Stimulated activated naive CD8-positive, alpha-beta T cell treated with anti-CD3 and anti-CD28 coated beads, Interleukin-15, Interleukin-2, amounts not matched to agents 100 ng/mL and 50 ng/mL, for 24 hours (primary cell): ENCODE data around the gene PPP1R36.
A peak's percentile ranks its signal among the peaks of the same experiment; 100 is the strongest.
"Not testable (repeated sequence)": the region's sequence is repeated elsewhere in the genome, so short reads cannot be mapped to it uniquely, and the experiment has no call there.

ENCODE experiments used
- H3K27ac Mint-ChIP-seq: one replicate; pipeline ENCODE4 v1.8.0; 2021; ENCODE audit warnings: mild to moderate bottlenecking, mixed read lengths
- H3K27me3 Mint-ChIP-seq: one replicate; pipeline ENCODE4 v1.8.0; 2021; ENCODE audit warnings: mixed read lengths
- H3K36me3 Mint-ChIP-seq: one replicate; pipeline ENCODE4 v1.8.0; 2021; ENCODE audit warnings: low read depth, mixed read lengths
- H3K4me1 Mint-ChIP-seq: one replicate; pipeline ENCODE4 v1.8.0; 2021; ENCODE audit warnings: low read depth, mixed read lengths
- H3K4me3 Mint-ChIP-seq: one replicate; pipeline ENCODE4 v1.8.0; 2021; ENCODE audit warnings: mild to moderate bottlenecking, mixed read lengths
- H3K9me3 Mint-ChIP-seq: one replicate; pipeline ENCODE4 v1.8.0; 2021; ENCODE audit warnings: mixed read lengths

The PPP1R36 gene

GRCh38 chr14:64541261-64541971 is 8.3 kb upstream of the PPP1R36 start:
- Mint-ChIP-seq H3K27me3 (peaks cover 42% of the 10 kb centered on the region), H3K36me3 (no peaks in the 10 kb centered on the region), H3K9me3 (no peaks in the 10 kb centered on the region), H3K4me3 (peak overlapping the region; percentile 85), H3K27ac (no peak overlapping the region), H3K4me1 (peaks cover 38% of the 10 kb centered on the region)

DNA sequence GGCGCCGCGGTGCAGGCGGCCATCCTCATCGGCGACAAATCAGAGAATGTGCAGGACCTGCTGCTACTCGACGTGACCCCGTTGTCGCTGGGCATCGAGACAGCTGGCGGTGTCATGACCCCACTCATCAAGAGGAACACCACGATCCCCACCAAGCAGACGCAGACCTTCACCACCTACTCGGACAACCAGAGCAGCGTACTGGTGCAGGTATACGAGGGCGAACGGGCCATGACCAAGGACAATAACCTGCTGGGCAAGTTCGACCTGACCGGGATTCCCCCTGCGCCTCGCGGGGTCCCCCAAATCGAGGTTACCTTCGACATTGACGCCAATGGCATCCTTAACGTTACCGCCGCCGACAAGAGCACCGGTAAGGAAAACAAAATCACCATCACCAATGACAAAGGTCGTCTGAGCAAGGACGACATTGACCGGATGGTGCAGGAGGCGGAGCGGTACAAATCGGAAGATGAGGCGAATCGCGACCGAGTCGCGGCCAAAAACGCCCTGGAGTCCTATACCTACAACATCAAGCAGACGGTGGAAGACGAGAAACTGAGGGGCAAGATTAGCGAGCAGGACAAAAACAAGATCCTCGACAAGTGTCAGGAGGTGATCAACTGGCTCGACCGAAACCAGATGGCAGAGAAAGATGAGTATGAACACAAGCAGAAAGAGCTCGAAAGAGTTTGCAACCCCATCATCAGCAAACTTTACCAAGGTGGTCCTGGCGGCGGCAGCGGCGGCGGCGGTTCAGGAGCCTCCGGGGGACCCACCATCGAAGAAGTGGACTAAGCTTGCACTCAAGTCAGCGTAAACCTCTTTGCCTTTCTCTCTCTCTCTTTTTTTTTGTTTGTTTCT is 7.6 kb upstream of the PPP1R36 start:
- peaks cover 42% of the 10 kb centered on the region for H3K27me3 Mint-ChIP-seq
- peaks cover 38% of the 10 kb centered on the region for H3K4me1 Mint-ChIP-seq
- H3K4me3 Mint-ChIP-seq, result peak overlapping the region; percentile 85
- no peaks in the 10 kb centered on the region for H3K9me3 Mint-ChIP-seq
- no peak overlapping the region for H3K27ac Mint-ChIP-seq
- no peaks in the 10 kb centered on the region for H3K36me3 Mint-ChIP-seq

DNA sequence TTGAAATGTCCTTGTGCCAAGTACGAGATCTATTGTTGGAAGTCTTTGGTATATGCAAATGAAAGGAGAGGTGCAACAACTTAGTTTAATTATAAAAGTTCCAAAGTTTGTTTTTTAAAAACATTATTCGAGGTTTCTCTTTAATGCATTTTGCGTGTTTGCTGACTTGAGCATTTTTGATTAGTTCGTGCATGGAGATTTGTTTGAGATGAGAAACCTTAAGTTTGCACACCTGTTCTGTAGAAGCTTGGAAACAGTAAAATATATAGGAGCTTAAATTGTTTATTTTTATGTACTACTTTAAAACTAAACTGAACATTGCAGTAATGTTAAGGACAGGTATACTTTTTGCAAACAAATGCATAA is 6.9 kb upstream of the PPP1R36 start:
- Mint-ChIP-seq H3K36me3 (no peaks in the 10 kb centered on the region), H3K27me3 (peaks cover 42% of the 10 kb centered on the region), H3K4me3 (peak overlapping the region; percentile 85), H3K27ac (no peak overlapping the region), H3K9me3 (no peaks in the 10 kb centered on the region), H3K4me1 (peaks cover 38% of the 10 kb centered on the region)

DNA sequence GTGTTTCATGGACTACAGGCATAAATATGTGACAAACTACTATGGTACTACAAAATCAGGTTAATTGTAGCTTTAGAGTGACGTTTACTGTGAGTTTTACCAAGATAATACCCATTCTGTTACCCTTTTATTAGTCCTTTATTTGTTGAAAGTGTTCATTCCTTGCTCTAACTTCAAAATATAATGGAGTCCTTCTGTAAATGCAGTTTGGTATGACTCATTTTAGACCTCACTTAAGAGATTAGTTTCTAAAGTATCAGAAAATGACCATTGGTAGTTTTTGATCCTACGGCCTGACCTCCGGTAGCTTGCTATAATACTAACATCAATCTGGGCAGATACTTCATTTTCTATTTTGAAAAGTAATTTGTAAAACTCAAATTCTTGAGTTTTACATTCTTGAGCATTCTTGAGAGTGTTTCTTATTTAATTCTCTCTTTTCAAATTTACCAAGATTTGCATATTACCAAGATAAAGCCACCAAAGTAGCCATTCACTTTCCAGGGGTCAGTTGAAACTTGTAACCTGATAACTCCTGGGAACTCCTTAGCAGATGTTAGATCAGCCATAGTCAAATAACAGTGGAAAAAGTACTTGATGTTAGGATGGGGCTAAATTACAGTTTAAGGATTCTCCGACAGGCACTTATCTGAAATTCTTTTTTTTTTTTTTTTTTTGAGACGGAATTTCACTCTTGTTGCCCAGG is 5.0 kb upstream of the PPP1R36 start:
- H3K4me1 Mint-ChIP-seq, result peaks cover 37% of the 10 kb centered on the region
- no peaks in the 10 kb centered on the region for H3K9me3 Mint-ChIP-seq
- H3K4me3 Mint-ChIP-seq, result no peak overlapping the region
- H3K27me3 Mint-ChIP-seq, result peaks cover 48% of the 10 kb centered on the region
- no peak overlapping the region for H3K27ac Mint-ChIP-seq
- no peaks in the 10 kb centered on the region for H3K36me3 Mint-ChIP-seq

- H3K9me3 Mint-ChIP-seq, result no peaks in the 10 kb centered on the region
- peaks cover 32% of the 10 kb centered on the region for H3K27me3 Mint-ChIP-seq
- H3K4me1 Mint-ChIP-seq, result peaks cover 13% of the 10 kb centered on the region
- H3K4me3 Mint-ChIP-seq, result peak overlapping the region; percentile 5
- H3K36me3 Mint-ChIP-seq, result no peaks in the 10 kb centered on the region
- H3K27ac Mint-ChIP-seq, result no peak overlapping the region
Measured at GRCh38 chr14:64549016-64549415, 745 bp upstream of the PPP1R36 start.

GRCh38 chr14:64550621-64551333 is 1.0 kb downstream of the PPP1R36 start:
- no peaks in the 10 kb centered on the region for H3K9me3 Mint-ChIP-seq
- no peak overlapping the region for H3K27ac Mint-ChIP-seq
- H3K36me3 Mint-ChIP-seq, result no peaks in the 10 kb centered on the region
- peaks cover 29% of the 10 kb centered on the region for H3K27me3 Mint-ChIP-seq
- peak overlapping the region; percentile 51 for H3K4me3 Mint-ChIP-seq
- peaks cover 13% of the 10 kb centered on the region for H3K4me1 Mint-ChIP-seq

GRCh38 chr14:64554556-64554955 is 4.8 kb downstream of the PPP1R36 start:
- H3K27me3 Mint-ChIP-seq, result peaks cover 19% of the 10 kb centered on the region
- H3K4me1 Mint-ChIP-seq, result peaks cover 7% of the 10 kb centered on the region
- H3K9me3 Mint-ChIP-seq, result no peaks in the 10 kb centered on the region
- H3K36me3 Mint-ChIP-seq, result no peaks in the 10 kb centered on the region
- H3K27ac Mint-ChIP-seq, result no peak overlapping the region
- no peak overlapping the region for H3K4me3 Mint-ChIP-seq

DNA sequence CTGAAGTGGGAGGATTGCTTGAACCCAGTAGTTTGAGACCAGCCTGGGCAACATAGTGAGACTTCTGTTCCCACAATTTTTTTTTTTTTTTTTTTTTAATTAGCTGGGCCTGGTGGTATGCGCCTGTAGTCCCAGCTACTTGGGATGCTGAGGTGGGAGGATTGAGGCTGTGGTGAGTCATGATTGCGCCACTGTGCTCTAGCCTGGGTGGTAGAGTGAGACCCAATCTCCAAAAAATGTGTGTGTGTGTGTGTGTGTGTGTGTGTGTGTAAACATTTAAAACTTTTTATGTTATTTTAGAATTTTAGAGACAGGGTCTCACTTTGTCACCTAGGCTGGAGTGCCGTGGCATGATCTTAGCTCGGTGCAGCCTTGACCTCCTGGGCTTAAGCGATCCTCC is 6.8 kb downstream of the PPP1R36 start:
- no peak overlapping the region for H3K27ac Mint-ChIP-seq
- no peak overlapping the region for H3K4me3 Mint-ChIP-seq
- no peaks in the 10 kb centered on the region for H3K36me3 Mint-ChIP-seq
- H3K27me3 Mint-ChIP-seq, result peaks cover 4% of the 10 kb centered on the region
- no peaks in the 10 kb centered on the region for H3K9me3 Mint-ChIP-seq
- H3K4me1 Mint-ChIP-seq, result no peaks in the 10 kb centered on the region

DNA sequence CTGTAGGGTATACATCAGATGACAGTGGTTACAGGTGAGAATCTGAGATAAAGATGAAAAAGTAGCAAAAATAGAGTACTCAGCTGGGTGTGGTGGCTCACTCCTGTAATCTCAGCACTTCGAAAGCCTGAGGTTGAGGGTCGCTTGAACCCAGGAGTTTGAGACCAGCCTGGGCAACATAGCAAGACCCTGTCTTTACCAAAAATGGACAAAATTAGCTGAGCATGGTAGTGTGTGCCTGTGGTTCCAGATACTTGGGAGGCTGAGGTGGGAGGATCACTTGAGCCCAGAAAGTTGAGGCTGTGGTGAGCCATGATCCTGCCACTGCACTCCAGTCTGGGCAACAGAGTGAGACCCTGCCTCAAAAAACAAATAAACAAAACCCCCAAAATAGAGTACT is 8.5 kb downstream of the PPP1R36 start:
- H3K36me3 Mint-ChIP-seq, H3K27ac Mint-ChIP-seq, H3K27me3 Mint-ChIP-seq, H3K4me3 Mint-ChIP-seq, H3K9me3 Mint-ChIP-seq, H3K4me1 Mint-ChIP-seq: not testable (repeated sequence)

DNA sequence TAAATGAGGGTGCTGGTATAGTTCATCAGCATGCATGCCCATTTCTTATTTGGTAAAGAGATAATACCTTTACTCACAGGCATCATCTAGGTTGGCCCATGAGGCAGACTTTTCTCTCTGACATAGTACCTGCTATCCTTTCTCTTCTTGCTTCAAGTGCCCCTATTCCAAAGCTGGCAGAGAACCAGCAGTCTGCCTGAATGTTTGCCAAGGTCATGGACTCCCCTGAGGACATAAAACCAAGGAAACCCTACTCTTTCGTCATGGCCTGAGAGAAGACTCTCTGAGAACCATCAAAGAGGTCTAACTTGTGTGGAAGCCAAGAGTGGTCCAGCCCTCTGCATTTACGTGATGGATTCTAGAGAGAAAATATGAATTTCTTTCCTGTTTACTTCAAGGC is 11.9 kb downstream of the PPP1R36 start:
- H3K27me3 Mint-ChIP-seq, result peaks cover 5% of the 10 kb centered on the region

GRCh38 chr14:64562436-64562835 is 12.7 kb downstream of the PPP1R36 start:
- Mint-ChIP-seq H3K9me3 (no peaks in the 10 kb centered on the region), H3K27me3 (peaks cover 5% of the 10 kb centered on the region), H3K4me1 (no peaks in the 10 kb centered on the region), H3K36me3 (no peaks in the 10 kb centered on the region), H3K4me3 (no peak overlapping the region), H3K27ac (no peak overlapping the region)

More for the DNA sequence above, 11.9 kb downstream of the PPP1R36 start:
- no peak overlapping the region for H3K27ac Mint-ChIP-seq
- no peaks in the 10 kb centered on the region for H3K4me1 Mint-ChIP-seq
- H3K9me3 Mint-ChIP-seq, result no peaks in the 10 kb centered on the region
- H3K36me3 Mint-ChIP-seq, result no peaks in the 10 kb centered on the region
- no peak overlapping the region for H3K4me3 Mint-ChIP-seq

- no peak overlapping the region for H3K4me3 Mint-ChIP-seq
- H3K27me3 Mint-ChIP-seq, result peaks cover 5% of the 10 kb centered on the region
- H3K36me3 Mint-ChIP-seq, result no peaks in the 10 kb centered on the region
- H3K4me1 Mint-ChIP-seq, result no peaks in the 10 kb centered on the region
- H3K27ac Mint-ChIP-seq, result no peak overlapping the region
- no peaks in the 10 kb centered on the region for H3K9me3 Mint-ChIP-seq
Measured at GRCh38 chr14:64563696-64564095, 13.9 kb downstream of the PPP1R36 start.

GRCh38 chr14:64566651-64567122 is 16.9 kb downstream of the PPP1R36 start:
- Mint-ChIP-seq H3K27ac (no peak overlapping the region), H3K9me3 (no peaks in the 10 kb centered on the region), H3K27me3 (peaks cover 5% of the 10 kb centered on the region), H3K36me3 (no peaks in the 10 kb centered on the region), H3K4me3 (no peak overlapping the region), H3K4me1 (no peaks in the 10 kb centered on the region)

DNA sequence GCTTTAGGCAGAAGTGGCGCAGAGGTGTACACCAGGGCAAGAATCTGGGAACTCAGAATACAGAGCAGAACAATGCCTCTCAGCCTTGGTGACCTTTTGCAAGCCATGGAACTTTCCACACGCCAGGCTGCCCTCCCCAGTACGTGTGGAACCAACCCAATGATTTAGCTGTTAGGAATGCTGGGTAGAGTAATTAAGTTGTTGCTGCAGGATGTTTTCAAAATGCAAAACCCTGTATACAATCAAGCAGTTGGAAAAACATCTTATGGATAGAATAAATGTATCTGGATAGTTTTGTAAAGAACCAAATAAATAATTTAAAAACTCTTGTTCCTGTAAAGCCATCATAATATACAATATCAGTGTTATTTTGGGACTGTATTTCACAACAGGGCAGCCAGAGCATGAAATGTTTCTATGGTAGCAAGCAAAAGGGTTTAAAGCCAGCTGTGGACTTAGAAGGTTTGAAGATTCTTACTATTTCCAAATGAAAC is 19.4 kb downstream of the PPP1R36 start:
- Mint-ChIP-seq H3K4me3 (no peak overlapping the region), H3K9me3 (no peaks in the 10 kb centered on the region), H3K4me1 (no peaks in the 10 kb centered on the region), H3K27me3 (peaks cover 5% of the 10 kb centered on the region), H3K27ac (no peak overlapping the region), H3K36me3 (no peaks in the 10 kb centered on the region)
